Smooth muscle cell (in vitro differentiated cells): Measurements from ENCODE around the gene DUOX1. TPM values are rescaled to one million over a fixed set of nuclear protein-coding genes. Genes with fewer than 3 reads are reported as not detected.

Source experiments
- DNase-seq: peaks from one replicate; lab custom pipeline; 2025; ENCODE audit not compliant: unreplicated experiment; lab: John Stamatoyannopoulos, UW
- H2AFZ ChIP-seq: fragments of 200-600 bp; sonication (generic); 2 replicates; pipeline ENCODE4 v1.6.0; 2016; ENCODE audit warnings: antibody characterized with exemption, low read depth, mild to moderate bottlenecking
- H3F3A ChIP-seq: fragments of 200-600 bp; sonication (generic); 2 replicates; pipeline ENCODE4 v1.6.0; 2017; ENCODE audit warnings: antibody characterized with exemption, low read depth
- H3K27ac ChIP-seq: fragments of 200-600 bp; sonication (generic); 2 replicates; pipeline ENCODE4 v1.5.1; 2016; ENCODE audit warnings: low read depth, mild to moderate bottlenecking
- H3K27me3 ChIP-seq: fragments of 200-600 bp; sonication (generic); 2 replicates; pipeline ENCODE4 v1.6.1; 2016; ENCODE audit warnings: low read depth, mild to moderate bottlenecking
- H3K36me3 ChIP-seq: fragments of 200-600 bp; sonication (generic); 2 replicates; pipeline ENCODE4 v1.5.1; 2016; ENCODE audit warnings: low read depth
- H3K4me1 ChIP-seq: fragments of 200-600 bp; sonication (generic); 2 replicates; pipeline ENCODE4 v1.5.1; 2016; ENCODE audit warnings: low read depth
- H3K4me2 ChIP-seq: fragments of 200-600 bp; sonication (generic); 2 replicates; pipeline ENCODE4 v1.6.0; 2016; ENCODE audit warnings: mild to moderate bottlenecking
- H3K4me3 ChIP-seq: fragments of 200-600 bp; sonication (generic); 2 replicates; pipeline ENCODE4 v1.5.1; 2016; ENCODE audit warnings: mild to moderate bottlenecking
- H3K79me2 ChIP-seq: fragments of 200-600 bp; sonication (generic); 2 replicates; pipeline ENCODE4 v1.6.0; 2016; ENCODE audit warnings: low read depth, mild to moderate bottlenecking
- H3K9ac ChIP-seq: fragments of 200-600 bp; sonication (generic); 2 replicates; pipeline ENCODE4 v1.6.0; 2016; ENCODE audit warnings: low read depth
- H3K9me3 ChIP-seq: fragments of 200-600 bp; sonication (generic); replicated peaks from 2 replicates; pipeline ENCODE4 v1.5.1; 2016; ENCODE audit warnings: low read depth
- H4K20me1 ChIP-seq: fragments of 200-600 bp; sonication (generic); 2 replicates; pipeline ENCODE4 v1.6.0; 2016; ENCODE audit warnings: low read depth
- WGBS: methylation state at CpG from one replicate; pipeline ENCODE4 v1.1.7; 2016; ENCODE audit warnings: low lambda C conversion rate; 5-methylcytosine and 5-hydroxymethylcytosine counted together
- polyA plus RNA-seq: library from polyadenylated mRNA; unstranded; fragments of >200 nt; fragmentation: Nextera tagmentation; extraction: Ambion mirVana; gene quantifications from 2 replicates; pipeline ENCODE4 v1.2.1, GENCODE V29; 2016
- total RNA-seq: library from RNA; depleted of rRNA; stranded (reverse); fragments of >200 nt; gene quantifications from 2 replicates; pipeline ENCODE4 v1.2.3, GENCODE V29; 2014
- TF ChIP-seq, protein P1 (sequence below): fragments of 200-600 bp; sonication (generic); IDR thresholded peaks from 2 replicates; pipeline ENCODE4 v1.5.1; 2017; ENCODE audit warnings: borderline replicate concordance, mild to moderate bottlenecking, antibody characterized with exemption; ENCODE audit not compliant: insufficient read depth, poor library complexity, severe bottlenecking

DUOX1 gene
- total and polyA plus RNA-seq, 2 experiments from 2014 or later = 4.4 to 5.8 TPM

DNA sequence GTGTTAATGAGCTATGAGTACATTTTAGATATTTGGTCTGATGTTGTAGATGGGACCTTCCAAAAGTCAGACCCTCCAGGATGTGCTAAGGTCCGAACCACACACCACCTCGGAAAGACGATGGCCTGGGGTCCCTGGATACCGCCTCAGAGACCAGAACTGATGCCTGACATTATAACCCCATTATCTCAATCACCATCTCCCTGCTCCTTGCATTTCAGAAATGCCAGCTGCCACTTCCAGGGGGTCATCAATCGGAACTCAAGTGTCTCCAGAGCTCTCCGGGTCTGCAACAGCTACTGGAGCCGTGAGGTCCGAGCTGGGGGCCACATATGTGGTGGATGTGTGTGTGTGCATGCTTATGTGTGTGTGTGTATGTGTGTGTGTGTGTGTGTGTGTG is 7.9 kb downstream of the DUOX1 start:
- no peak overlapping the region for H3K27ac ChIP-seq
- no peak overlapping the region for H2AFZ ChIP-seq
- no peaks in the 10 kb centered on the region for H3F3A ChIP-seq
- no peak overlapping the region for H3K4me2 ChIP-seq
- H3K4me3 ChIP-seq = no peak overlapping the region
- WGBS = 84% methylated on average over 8 of the region's 8 CpGs
- no peak overlapping the region for H3K9ac ChIP-seq
- H3K9me3 ChIP-seq = no peaks in the 10 kb centered on the region
- no peaks in the 10 kb centered on the region for H3K36me3 ChIP-seq
- H3K79me2 ChIP-seq = no peaks in the 10 kb centered on the region
- H3K27me3 ChIP-seq = peaks cover 43% of the 10 kb centered on the region
- no peak for DNase-seq
- TF ChIP-seq, protein P1, sequence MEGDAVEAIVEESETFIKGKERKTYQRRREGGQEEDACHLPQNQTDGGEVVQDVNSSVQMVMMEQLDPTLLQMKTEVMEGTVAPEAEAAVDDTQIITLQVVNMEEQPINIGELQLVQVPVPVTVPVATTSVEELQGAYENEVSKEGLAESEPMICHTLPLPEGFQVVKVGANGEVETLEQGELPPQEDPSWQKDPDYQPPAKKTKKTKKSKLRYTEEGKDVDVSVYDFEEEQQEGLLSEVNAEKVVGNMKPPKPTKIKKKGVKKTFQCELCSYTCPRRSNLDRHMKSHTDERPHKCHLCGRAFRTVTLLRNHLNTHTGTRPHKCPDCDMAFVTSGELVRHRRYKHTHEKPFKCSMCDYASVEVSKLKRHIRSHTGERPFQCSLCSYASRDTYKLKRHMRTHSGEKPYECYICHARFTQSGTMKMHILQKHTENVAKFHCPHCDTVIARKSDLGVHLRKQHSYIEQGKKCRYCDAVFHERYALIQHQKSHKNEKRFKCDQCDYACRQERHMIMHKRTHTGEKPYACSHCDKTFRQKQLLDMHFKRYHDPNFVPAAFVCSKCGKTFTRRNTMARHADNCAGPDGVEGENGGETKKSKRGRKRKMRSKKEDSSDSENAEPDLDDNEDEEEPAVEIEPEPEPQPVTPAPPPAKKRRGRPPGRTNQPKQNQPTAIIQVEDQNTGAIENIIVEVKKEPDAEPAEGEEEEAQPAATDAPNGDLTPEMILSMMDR = no peak
- no peaks in the 10 kb centered on the region for H3K4me1 ChIP-seq
- H4K20me1 ChIP-seq = no peaks in the 10 kb centered on the region

DNA sequence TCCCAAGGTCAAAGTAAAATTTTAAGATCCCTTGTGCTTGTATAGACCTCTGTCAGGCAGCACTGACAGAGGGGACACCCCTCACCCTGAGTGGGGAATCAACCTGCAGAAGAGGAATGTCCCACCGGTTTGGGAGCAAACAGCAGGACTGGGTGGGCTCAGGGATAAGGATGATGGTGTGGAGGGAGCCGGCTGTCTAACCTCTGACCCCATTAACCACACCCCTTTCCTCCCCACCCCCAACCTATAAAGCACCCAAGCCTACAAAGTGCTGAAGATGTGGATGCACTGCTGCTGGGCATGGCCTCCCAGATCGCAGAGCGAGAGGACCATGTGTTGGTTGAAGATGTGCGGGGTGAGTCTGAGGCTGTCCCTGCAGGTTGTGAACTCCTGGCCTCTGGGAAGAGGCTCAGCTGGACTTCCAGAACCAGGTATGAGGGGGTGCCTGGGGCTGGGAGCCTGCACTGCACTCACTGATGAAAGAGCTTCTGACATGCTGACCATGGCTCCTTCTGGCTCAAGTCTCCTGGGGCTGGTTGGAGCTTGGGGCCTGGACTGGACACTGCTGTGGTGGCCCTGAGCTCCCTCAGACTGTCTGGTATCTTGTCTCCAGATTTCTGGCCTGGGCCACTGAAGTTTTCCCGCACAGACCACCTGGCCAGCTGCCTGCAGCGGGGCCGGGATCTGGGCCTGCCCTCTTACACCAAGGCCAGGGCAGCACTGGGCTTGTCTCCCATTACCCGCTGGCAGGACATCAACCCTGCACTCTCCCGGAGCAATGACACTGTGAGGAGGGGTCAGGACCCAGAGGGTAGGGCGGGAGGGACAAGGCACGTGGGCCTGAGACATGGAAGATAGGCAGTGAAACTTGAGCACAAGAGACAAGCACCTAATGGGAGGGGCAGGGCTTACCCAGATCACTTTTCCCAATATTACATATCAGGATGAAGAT is 9.3 kb downstream of the DUOX1 start:
- Histone ChIP-seq H3K4me2 (no peak overlapping the region), H4K20me1 (no peaks in the 10 kb centered on the region), H3K4me3 (no peak overlapping the region), H3K27ac (no peak overlapping the region), H3K36me3 (no peaks in the 10 kb centered on the region), H2AFZ (no peak overlapping the region), H3K4me1 (no peaks in the 10 kb centered on the region), H3F3A (no peaks in the 10 kb centered on the region), H3K9ac (no peak overlapping the region), H3K9me3 (no peaks in the 10 kb centered on the region), H3K27me3 (peaks cover 29% of the 10 kb centered on the region), H3K79me2 (no peaks in the 10 kb centered on the region)
- WGBS = 88% methylated on average over 12 of the region's 12 CpGs
- TF ChIP-seq, protein P1 = no peak
- no peak for DNase-seq

DNA sequence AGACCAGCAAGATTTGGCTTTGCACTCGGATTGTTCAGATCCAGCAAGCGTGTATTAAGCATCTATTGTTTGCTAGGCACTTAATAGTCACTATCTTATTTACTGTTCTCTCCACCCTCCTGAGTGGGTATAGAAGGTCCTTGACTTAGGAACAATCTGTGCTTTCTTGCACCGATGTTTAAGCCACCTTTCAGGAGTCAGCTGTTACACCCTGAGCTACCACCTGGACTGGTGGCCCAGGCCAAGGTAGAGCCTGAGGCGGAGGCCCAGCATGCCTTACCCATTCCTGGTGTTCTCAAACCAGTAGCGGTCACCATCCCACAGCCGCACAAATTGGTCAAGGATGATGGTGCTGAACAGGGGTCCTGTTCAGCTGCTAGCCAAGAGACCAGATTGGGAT is 10.0 kb downstream of the DUOX1 start:
- TF ChIP-seq, protein P1 = no peak
- H3F3A ChIP-seq = no peaks in the 10 kb centered on the region
- WGBS = 95% methylated on average over 6 of the region's 6 CpGs
- no peaks in the 10 kb centered on the region for H4K20me1 ChIP-seq
- H3K4me1 ChIP-seq = no peaks in the 10 kb centered on the region
- H3K36me3 ChIP-seq = no peaks in the 10 kb centered on the region
- H3K9ac ChIP-seq = no peak overlapping the region
- H3K4me3 ChIP-seq = no peak overlapping the region
- H2AFZ ChIP-seq = no peak overlapping the region
- H3K27ac ChIP-seq = no peak overlapping the region
- no peaks in the 10 kb centered on the region for H3K9me3 ChIP-seq
- no peak overlapping the region for H3K4me2 ChIP-seq
- no peak for DNase-seq
- peaks cover 22% of the 10 kb centered on the region for H3K27me3 ChIP-seq
- no peaks in the 10 kb centered on the region for H3K79me2 ChIP-seq
